NK-92 treated with Interleukin-12 subunit alpha and Interleukin-12 subunit beta, amount 100 ng/mL, for 24 hours (cell line): Measurements from ENCODE around the gene SPATA31E1.
"Not testable (repeated sequence)": the region's sequence is repeated elsewhere in the genome, so short reads cannot be mapped to it uniquely, and the experiment has no call there.

ENCODE experiments used
- DNase-seq: peaks from one replicate; lab custom pipeline; 2025; lab: John Stamatoyannopoulos, UW

The SPATA31E1 gene

GRCh38 chr9:87886210-87886932, 3.7 kb downstream of the SPATA31E1 start:
- no peak for DNase-seq

DNA sequence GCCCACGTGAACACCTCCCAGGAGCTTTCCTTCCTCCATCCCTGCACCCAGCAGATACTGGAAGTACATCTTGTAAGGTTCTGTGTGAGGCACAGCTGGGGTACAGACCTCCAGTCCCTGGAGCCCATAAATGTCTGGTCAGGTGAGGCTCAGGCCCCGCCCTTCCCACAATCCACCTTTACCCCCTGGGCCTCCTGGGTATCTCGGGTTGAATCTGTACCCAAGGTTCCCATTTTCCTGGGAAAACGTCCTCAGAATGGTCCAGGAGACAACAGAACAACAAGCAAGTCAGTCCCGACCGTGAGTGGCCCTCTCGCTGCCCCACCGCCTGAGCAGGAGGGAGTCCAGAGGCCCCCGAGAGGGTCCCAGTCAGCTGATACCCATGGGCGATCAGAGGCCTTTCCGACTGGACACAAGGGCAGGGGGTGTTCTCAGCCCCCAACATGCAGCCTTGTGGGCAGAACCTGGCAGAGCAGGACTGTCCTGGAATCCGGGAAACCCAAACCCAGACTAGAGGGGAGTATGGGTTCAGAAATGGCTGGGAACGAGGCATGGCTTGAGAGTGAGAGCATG, 4.3 kb downstream of the SPATA31E1 start:
- no peak for DNase-seq

DNA sequence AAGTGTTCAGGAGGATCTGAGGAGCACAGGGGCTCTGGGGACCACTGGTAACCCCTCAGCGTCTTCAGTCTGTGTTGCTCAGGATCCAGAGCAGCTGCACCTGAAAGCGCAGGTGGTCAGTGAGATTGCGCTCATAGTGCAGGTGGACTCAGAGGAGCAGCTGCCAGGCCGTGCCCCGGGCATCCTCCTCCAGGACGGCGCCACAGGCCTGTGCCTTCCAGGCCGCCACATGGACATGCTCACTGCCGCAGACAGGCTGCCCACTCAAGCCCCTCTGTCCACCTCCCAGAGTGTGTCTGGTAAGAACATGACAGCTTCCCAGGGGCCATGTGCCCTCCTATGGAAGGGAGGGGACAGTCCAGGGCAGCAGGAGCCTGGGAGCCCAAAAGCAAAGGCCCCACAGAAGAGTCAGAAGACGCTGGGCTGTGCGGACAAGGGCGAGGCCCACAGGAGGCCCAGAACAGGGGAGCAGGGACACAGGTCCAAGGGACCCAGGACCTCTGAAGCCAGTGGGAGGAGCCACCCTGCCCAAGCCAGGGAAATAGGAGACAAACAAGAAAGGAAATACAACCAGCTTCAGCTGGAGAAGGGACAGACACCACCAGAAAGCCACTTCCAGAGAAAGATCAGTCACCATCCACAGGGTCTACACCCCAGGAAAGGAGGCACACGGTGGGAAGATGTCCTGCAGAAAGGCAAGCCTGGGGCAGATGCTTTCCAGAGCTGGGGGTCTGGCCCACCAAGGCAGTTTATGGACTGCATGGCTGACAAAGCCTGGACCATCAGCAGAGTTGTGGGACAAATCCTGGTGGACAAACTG, 5.2 kb downstream of the SPATA31E1 start:
- DNase-seq, result no peak

GRCh38 chr9:87888501-87888900, 5.8 kb downstream of the SPATA31E1 start:
- no peak for DNase-seq

GRCh38 chr9:87889065-87889881, 6.6 kb downstream of the SPATA31E1 start:
- DNase-seq, result no peak

- DNase-seq, result no peak
Measured at GRCh38 chr9:87889882-87890252, 7.2 kb downstream of the SPATA31E1 start.

DNA sequence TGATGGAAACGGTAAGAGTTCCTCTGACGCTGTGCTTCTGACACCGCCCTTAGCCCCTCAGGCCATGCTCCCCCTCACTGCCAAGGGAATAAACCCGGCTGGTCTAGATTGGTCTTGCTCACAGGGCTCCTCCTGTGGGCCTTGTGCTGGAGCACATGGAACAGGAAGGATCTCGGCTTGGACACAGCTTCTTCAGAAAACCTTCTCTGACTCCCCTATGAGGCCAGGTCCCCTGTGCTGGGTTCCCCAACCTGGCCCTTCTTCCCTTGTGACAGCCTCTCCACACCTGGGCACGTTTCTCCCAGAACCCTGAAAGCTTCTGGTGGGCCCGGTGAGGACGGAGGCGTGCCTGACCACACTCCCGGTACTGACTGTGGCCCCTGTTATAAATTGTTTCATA, 8.2 kb downstream of the SPATA31E1 start:
- DNase-seq, result no peak

DNA sequence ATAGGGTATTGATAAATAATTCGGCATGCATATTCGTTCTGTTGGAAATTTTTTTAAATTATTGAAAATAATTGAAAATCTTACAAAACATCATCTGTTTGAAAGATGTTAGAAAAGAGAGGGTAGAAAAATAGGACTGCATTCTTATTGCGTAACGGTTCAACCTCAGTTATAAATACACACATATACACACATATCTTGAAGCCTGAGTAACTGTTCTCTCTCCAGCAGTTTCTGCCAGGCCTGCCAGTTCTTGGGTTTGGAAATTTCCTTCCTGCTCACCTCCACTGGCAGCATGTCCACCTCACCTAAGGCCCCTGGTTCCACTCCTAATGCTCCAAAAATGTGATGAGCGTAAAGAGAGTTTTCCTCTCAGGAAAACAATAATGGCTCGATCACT, 9.1 kb downstream of the SPATA31E1 start:
- DNase-seq, result no peak

- DNase-seq, result no peak
Measured at GRCh38 chr9:87892956-87893355, 10.3 kb downstream of the SPATA31E1 start.

DNA sequence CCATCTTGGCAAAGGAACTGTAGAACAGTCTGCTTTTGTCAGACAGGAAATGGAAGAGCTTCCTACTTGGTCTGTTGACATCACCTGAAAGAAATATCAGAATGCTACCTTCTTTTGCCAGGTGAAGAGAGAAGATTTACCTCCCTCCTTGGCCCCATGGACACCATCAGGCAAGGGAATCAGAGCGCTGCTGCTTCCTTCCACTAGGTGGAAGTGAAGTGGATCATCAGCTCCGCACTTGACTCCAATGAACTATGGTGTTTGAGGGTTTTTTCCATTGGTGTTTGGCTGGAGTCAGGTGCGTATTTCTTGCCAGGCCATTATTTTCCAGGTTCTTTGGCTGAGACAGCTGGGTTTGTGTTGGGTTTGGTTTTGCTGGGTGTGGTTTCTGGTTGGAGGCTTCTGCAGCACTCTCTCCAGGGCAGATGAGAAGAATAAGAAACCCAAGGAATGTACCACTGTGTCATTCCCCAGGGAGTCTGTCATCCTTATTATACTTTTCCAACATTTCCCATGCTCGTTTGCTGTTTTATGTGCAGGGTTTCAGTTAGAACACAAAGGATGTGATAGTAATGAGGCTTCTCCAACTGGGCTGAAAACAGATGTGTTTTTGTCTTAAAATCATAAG, 12.4 kb downstream of the SPATA31E1 start:
- DNase-seq, result no peak

- DNase-seq, result no peak
Measured at GRCh38 chr9:87896891-87897290, 14.2 kb downstream of the SPATA31E1 start.

GRCh38 chr9:87898151-87898550, 15.5 kb downstream of the SPATA31E1 start:
- DNase-seq, result no peak

DNA sequence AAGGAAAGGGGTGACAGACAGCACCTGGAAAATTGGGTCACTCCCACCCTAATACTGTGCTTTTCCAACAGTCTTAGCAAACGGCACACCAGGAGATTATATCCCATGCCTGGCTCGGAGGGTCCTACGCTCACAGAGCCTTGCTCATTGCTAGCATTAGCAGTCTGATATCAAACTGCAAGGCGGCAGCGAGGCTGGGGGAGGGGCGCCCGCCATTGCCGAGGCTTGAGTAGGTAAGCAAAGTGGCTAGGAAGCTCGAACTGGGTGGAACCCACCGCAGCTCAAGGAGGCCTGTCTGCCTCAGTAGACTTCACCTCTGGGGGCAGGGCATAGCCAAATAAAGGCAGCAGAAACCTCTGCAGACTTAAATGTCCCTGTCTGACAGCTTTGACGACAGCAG, 19.7 kb downstream of the SPATA31E1 start:
- DNase-seq, result not testable (repeated sequence)

GRCh38 chr9:87909310-87910041, 26.8 kb downstream of the SPATA31E1 start:
- DNase-seq, result no peak

DNA sequence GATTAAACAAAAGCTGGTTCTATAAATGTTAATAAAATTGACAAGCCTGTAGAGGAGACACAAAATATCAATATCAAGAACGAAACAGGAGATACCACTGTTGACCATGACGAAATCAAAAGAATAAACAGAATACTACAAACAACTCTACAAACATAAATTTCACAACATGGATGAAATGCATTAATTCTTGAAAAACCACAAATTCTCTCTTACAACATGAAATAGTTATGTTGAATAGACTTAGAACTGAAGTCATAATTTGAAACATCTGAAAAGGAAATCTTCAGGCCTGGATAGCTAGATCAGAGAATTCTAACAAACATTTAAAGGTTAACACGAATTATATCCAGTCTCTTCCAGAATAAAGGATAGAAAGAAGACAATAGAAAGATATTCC, 28.1 kb downstream of the SPATA31E1 start:
- DNase-seq, result no peak

GRCh38 chr9:87917662-87918061, 35.0 kb downstream of the SPATA31E1 start, which contains the start of gene SPATA31C1:
Gene SPATA31C1 (plus strand): TSS chr9:87917962.
- DNase-seq, result not testable (repeated sequence)

GRCh38 chr9:87919013-87919412, 36.3 kb downstream of the SPATA31E1 start:
- not testable (repeated sequence) for DNase-seq

DNA sequence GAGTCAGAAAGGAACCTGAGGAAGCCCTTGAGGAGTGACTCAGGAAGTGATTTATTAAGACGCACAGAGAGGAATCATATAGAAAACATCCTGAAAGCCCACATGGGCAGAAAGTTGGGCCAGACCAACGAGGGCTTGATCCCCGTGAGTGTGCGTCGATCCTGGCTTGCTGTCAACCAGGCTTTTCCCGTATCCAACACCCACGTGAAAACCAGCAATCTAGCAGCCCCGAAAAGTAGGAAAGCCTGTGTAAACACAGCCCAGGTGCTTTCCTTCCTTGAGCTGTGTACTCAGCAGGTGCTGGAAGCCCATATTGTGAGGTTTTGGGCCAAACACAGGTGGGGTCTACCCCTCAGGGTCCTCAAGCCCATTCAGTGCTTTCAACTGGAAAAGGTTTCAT, 38.9 kb downstream of the SPATA31E1 start:
- DNase-seq, result not testable (repeated sequence)

- DNase-seq, result not testable (repeated sequence)
Measured at GRCh38 chr9:87923012-87923411, 40.3 kb downstream of the SPATA31E1 start.

DNA sequence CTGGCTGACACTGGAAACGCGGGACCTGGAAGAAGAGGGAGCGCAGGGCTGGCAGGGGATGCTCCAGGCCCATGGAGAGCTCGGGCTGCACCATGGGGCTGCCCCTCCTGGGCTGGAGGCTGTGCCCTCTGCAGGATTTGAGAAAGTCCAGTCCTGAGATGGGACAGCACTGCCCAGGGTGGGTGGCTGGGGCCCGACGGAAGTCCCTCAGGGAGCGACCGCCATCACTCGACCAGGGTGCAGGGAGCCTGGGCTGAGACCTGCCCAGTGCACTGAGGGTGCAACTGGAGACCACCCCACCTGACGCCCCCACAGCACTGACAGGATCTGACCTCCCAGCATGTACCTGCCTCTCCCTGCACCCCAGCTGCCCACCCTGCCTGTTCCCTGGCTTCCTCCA, 42.2 kb downstream of the SPATA31E1 start:
- DNase-seq, result not testable (repeated sequence)

DNA sequence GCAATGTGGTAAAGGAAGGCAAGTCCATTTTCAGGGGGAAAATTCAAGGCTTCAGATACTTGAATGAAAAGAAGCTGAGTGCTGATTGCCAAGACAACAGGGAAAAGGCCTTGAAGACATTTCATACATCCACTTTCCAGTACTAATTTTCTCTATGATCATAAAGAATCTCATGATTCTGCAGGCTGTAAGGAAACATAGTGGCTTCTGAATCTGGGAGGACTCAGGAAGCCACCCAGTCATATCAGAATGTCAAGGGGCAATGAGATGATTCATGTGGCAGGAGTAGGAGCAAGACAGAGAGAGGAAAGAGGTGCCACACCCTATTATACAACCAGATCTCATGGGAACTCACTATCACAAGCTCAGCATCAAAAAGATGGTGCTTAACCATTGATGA, 46.5 kb downstream of the SPATA31E1 start:
- not testable (repeated sequence) for DNase-seq
